Type B pancreatic cell (in vitro differentiated cells): Measurements from ENCODE around the gene RFC3. TPM values are rescaled to one million over a fixed set of nuclear protein-coding genes. Genes with fewer than 3 reads are reported as not detected.

ENCODE experiments used
- DNase-seq: peaks from one replicate; pipeline ENCODE4 v3.0.0; 2021; ENCODE audit warnings: mixed read lengths; ENCODE audit not compliant: unreplicated experiment; ENCODE audit errors: extremely low spot score
- H3K27ac Mint-ChIP-seq: 2 replicates; pipeline ENCODE4 v1.8.0; 2021; ENCODE audit warnings: mild to moderate bottlenecking, mixed read lengths
- H3K27me3 Mint-ChIP-seq: 2 replicates; pipeline ENCODE4 v1.8.0; 2021; ENCODE audit warnings: mixed read lengths
- H3K36me3 Mint-ChIP-seq: 2 replicates; pipeline ENCODE4 v1.8.0; 2021; ENCODE audit warnings: mixed read lengths
- H3K4me1 Mint-ChIP-seq: one replicate; pipeline ENCODE4 v1.8.0; 2021; ENCODE audit warnings: mixed read lengths; ENCODE audit not compliant: unreplicated experiment
- H3K4me3 Mint-ChIP-seq: 2 replicates; pipeline ENCODE4 v1.8.0; 2021; ENCODE audit warnings: mild to moderate bottlenecking, mixed read lengths
- H3K9me3 Mint-ChIP-seq: 2 replicates; pipeline ENCODE4 v1.8.0; 2021; ENCODE audit warnings: mixed read lengths
- total RNA-seq: library from RNA; stranded (reverse); gene quantifications from 2 replicates; pipeline ENCODE4 v1.2.1, GENCODE V29; 2021; ENCODE audit warnings: low replicate concordance
- TF ChIP-seq, protein P1 (sequence below): fragments of 200-600 bp; sonication (generic); conservative IDR thresholded peaks from 2 replicates; pipeline ENCODE4 v1.5.0; 2021; ENCODE audit warnings: antibody characterized with exemption, mild to moderate bottlenecking

Gene RFC3
- total RNA-seq, 1 donor from 2014 or later = 30.0 TPM

DNA sequence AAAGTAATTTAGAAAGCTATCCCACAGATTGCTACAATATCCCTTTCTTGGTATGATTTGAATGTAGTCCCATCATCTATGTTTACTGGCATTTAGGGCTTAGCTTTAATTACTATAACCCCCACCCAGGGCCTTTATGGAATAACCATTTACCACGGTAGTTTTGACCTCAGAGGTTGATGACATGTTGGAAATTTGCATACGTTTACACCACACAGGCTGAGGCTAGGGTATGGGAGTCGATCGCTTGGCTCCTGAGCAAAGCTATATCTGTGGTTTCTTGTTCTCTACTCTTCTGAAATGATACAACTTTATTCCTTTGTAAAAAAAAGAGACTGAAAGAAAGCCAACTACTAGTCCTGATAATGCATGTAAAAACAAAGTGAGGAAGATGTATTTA, 28.2 kb upstream of the RFC3 start:
- no peak for DNase-seq
- Mint-ChIP-seq H3K9me3 (peaks cover under 1% of the 10 kb centered on the region), H3K36me3 (no peaks in the 10 kb centered on the region), H3K4me3 (no peak overlapping the region), H3K27me3 (no peaks in the 10 kb centered on the region), H3K4me1 (no peaks in the 10 kb centered on the region), H3K27ac (no peak overlapping the region)
- TF ChIP-seq, protein P1, sequence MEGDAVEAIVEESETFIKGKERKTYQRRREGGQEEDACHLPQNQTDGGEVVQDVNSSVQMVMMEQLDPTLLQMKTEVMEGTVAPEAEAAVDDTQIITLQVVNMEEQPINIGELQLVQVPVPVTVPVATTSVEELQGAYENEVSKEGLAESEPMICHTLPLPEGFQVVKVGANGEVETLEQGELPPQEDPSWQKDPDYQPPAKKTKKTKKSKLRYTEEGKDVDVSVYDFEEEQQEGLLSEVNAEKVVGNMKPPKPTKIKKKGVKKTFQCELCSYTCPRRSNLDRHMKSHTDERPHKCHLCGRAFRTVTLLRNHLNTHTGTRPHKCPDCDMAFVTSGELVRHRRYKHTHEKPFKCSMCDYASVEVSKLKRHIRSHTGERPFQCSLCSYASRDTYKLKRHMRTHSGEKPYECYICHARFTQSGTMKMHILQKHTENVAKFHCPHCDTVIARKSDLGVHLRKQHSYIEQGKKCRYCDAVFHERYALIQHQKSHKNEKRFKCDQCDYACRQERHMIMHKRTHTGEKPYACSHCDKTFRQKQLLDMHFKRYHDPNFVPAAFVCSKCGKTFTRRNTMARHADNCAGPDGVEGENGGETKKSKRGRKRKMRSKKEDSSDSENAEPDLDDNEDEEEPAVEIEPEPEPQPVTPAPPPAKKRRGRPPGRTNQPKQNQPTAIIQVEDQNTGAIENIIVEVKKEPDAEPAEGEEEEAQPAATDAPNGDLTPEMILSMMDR = no peak

DNA sequence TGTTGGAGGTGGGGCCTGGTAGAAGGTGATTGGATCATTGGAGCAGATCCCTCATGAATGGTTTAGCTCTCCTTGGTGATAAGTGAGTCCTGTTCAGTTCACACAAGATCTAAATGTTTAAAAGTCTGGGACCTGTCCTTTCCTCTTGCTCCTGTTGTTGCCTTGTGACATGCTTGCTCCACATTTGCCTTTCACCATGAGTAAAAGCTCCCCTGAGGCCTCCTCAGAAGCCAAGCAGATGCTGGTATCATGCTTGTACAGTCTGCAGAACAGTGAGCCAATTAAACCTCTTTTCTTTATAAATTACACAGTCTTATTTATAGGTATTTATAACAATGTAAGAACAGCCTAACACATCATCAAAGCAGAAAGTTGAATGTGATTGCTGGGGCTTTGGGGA, 24.2 kb upstream of the RFC3 start:
- H3K36me3 Mint-ChIP-seq = no peaks in the 10 kb centered on the region
- no peak for DNase-seq
- no peak overlapping the region for H3K27ac Mint-ChIP-seq
- H3K4me1 Mint-ChIP-seq = no peaks in the 10 kb centered on the region
- no peaks in the 10 kb centered on the region for H3K27me3 Mint-ChIP-seq
- no peaks in the 10 kb centered on the region for H3K9me3 Mint-ChIP-seq
- no peak overlapping the region for H3K4me3 Mint-ChIP-seq
- TF ChIP-seq, protein P1 = no peak

DNA sequence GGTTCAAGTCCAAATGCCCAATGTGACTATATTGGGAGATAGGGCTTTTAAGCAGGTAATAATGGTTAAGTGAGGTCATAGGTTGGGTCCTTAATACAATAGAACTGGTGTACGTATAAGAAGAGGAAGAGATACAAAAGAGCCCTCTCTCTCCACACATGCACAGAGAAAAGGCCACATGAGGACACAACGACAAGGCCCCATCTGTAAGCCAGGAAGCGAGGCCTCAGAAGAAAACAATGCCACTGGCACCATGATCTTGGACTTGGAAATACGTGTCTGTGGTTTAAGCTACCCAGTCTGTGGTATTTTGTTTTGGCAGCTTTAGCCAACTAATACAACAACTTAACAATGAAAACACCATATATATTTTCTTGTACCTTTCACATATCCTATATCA, 23.4 kb upstream of the RFC3 start:
- no peaks in the 10 kb centered on the region for H3K9me3 Mint-ChIP-seq
- H3K36me3 Mint-ChIP-seq = no peaks in the 10 kb centered on the region
- H3K4me3 Mint-ChIP-seq = no peak overlapping the region
- no peaks in the 10 kb centered on the region for H3K27me3 Mint-ChIP-seq
- DNase-seq = no peak
- H3K27ac Mint-ChIP-seq = no peak overlapping the region
- TF ChIP-seq, protein P1 = no peak
- H3K4me1 Mint-ChIP-seq = no peaks in the 10 kb centered on the region

DNA sequence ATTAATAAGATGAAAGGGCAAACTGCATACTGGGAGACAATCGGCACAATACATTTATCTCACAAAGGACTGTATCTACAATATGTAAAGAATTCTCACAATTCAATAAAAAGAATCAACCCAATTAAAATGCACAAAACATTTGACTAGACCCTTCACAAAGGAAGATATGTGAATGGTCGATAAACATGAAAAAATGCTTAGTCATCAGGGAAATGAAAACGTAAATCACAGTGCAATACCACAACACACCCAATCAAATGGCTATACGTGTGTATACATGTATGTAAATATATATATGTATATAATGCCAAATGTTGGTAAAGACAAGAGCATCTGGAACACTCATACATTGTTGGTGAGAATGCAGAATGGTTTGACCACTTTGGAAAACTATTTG, 21.9 kb upstream of the RFC3 start:
- Mint-ChIP-seq H3K4me3 (no peak overlapping the region), H3K9me3 (no peaks in the 10 kb centered on the region), H3K4me1 (peaks cover 6% of the 10 kb centered on the region), H3K36me3 (no peaks in the 10 kb centered on the region), H3K27ac (no peak overlapping the region), H3K27me3 (no peaks in the 10 kb centered on the region)
- no peak for DNase-seq
- TF ChIP-seq, protein P1 = no peak

DNA sequence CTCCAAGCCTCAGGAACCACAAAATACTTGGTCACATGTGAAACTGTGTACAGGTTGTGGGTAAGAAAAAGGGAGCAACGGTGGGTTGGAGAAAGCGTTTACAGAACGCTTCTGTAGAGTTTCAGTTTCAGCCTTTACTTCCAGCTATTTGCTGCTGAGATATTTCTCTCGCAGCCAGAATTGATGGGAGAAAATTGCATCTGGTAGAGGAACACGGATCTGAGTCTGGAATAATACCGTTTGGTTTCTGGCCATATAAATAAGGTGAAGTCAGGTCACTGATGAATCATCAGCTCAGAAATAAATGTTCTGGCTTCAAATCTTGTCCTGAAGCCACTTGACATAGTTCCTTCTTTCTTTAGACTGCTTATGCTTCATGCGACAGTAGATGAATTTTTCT, 20.3 kb upstream of the RFC3 start:
- Mint-ChIP-seq H3K4me3 (no peak overlapping the region), H3K9me3 (no peaks in the 10 kb centered on the region), H3K36me3 (no peaks in the 10 kb centered on the region), H3K27me3 (no peaks in the 10 kb centered on the region), H3K4me1 (peaks cover 6% of the 10 kb centered on the region), H3K27ac (no peak overlapping the region)
- TF ChIP-seq, protein P1 = no peak
- no peak for DNase-seq

DNA sequence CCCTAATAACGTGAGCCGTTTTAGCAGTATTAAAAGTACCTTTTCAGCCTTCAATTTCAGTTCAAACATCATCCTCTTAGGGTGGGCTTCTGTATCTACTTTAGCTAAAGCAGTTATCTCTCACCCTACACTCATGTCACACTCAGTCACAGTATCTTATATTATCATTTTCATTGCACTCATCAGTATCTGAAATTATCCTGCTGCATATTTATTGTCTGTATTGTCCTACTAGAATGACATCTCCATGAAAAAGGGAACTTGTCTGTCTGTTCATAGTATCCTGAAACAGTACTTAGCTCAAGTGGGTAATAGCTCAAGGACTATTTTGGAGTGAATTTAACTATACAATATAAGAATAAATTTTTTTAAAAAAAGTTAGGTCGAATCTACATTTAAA, 19.9 kb upstream of the RFC3 start:
- H3K4me1 Mint-ChIP-seq = peaks cover 6% of the 10 kb centered on the region
- no peak overlapping the region for H3K4me3 Mint-ChIP-seq
- no peak for DNase-seq
- H3K27ac Mint-ChIP-seq = no peak overlapping the region
- TF ChIP-seq, protein P1 = no peak
- H3K27me3 Mint-ChIP-seq = no peaks in the 10 kb centered on the region
- no peaks in the 10 kb centered on the region for H3K36me3 Mint-ChIP-seq
- H3K9me3 Mint-ChIP-seq = no peaks in the 10 kb centered on the region
